Activated CD8-positive, alpha-beta memory T cell treated with anti-CD3 and anti-CD28 coated beads, Interleukin-2, amount 50 U/mL, for 1 hour (primary cell): ENCODE results near the gene PCDHB11.
"Not testable (repeated sequence)": the region's sequence is repeated elsewhere in the genome, so short reads cannot be mapped to it uniquely, and the experiment has no call there.

ENCODE experiments used
- DNase-seq: peaks from one replicate; pipeline ENCODE4 v3.0.0-alpha.2; 2020; ENCODE audit errors: extremely low read depth

PCDHB11 gene

DNA sequence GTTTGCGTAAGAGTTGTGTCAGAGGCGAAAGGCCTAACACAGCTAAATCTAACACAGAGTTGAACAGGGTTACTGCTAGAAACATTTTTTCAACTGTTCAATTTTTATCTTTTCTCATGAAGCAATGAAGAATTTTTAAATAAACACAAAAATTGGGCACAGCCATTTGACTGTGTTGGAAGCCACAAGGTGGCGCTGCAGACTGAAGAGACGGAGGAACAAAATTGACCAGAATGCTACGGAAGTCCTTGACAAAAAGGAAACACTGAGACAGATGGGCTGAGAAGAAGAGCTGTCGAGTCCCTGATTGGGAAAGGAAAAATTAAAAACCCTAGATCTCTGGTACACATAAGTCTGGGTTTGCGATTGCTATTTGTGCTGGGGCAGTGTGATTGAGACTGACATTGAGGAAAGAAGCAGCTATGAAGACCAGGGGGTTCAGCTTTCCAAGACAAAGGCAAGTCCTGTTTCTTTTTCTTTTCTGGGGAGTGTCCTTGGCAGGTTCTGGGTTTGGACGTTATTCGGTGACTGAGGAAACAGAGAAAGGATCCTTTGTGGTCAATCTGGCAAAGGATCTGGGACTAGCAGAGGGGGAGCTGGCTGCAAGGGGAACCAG is 12.4 kb upstream of the PCDHB11 start, which contains the start of gene PCDHB9:
Gene PCDHB9 (plus strand): TSS at position 265 of the 616 bp plus-strand sequence. CDS start 158 bp downstream, at position 423.
- DNase-seq = no peak

DNA sequence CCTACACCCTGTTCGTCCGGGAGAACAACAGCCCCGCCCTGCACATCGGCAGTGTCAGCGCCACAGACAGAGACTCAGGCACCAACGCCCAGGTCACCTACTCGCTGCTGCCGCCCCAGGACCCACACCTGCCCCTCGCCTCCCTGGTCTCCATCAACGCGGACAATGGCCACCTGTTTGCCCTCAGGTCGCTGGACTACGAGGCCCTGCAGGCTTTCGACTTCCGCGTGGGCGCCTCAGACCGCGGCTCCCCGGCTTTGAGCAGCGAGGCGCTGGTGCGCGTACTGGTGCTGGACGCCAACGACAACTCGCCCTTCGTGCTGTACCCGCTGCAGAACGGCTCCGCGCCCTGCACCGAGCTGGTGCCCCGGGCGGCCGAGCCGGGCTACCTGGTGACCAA is 10.7 kb upstream of the PCDHB11 start:
- DNase-seq = not testable (repeated sequence)

DNA sequence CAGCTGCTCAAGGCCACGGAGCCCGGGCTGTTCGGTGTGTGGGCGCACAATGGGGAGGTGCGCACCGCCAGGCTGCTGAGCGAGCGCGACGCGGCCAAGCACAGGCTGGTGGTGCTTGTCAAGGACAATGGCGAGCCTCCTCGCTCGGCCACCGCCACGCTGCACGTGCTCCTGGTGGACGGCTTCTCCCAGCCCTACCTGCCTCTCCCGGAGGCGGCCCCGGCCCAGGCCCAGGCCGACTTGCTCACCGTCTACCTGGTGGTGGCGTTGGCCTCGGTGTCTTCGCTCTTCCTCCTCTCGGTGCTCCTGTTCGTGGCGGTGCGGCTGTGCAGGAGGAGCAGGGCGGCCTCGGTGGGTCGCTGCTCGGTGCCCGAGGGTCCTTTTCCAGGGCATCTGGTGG is 10.3 kb upstream of the PCDHB11 start:
- DNase-seq = not testable (repeated sequence)

DNA sequence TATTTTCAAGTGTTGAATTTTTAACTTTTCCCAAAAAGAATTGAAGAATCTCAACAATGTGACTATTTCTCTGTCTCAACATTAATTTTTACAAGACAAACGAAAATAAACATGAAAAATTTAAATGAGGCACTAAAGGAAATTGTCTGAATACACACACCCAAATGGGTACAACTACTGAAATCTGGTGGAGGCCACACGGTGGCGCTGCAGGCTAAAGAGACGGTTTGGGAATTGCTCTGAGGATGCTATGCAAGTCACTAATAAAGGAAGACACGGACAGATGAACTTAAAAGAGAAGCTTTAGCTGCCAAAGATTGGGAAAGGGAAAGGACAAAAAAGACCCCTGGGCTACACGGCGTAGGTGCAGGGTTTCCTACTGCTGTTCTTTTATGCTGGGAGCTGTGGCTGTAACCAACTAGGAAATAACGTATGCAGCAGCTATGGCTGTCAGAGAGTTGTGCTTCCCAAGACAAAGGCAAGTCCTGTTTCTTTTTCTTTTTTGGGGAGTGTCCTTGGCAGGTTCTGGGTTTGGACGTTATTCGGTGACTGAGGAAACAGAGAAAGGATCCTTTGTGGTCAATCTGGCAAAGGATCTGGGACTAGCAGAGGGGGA is 7.2 kb upstream of the PCDHB11 start, which contains the start of gene PCDHB10:
Gene PCDHB10 (plus strand): TSS at position 244 of the 616 bp plus-strand sequence. CDS start 200 bp downstream, at position 444.
- DNase-seq = no peak

DNA sequence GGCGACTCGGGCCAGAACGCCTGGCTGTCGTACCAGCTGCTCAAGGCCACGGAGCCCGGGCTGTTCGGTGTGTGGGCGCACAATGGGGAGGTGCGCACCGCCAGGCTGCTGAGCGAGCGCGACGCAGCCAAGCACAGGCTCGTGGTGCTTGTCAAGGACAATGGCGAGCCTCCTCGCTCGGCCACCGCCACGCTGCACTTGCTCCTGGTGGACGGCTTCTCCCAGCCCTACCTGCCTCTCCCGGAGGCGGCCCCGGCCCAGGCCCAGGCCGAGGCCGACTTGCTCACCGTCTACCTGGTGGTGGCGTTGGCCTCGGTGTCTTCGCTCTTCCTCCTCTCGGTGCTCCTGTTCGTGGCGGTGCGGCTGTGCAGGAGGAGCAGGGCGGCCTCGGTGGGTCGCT is 5.1 kb upstream of the PCDHB11 start:
- DNase-seq = not testable (repeated sequence)

DNA sequence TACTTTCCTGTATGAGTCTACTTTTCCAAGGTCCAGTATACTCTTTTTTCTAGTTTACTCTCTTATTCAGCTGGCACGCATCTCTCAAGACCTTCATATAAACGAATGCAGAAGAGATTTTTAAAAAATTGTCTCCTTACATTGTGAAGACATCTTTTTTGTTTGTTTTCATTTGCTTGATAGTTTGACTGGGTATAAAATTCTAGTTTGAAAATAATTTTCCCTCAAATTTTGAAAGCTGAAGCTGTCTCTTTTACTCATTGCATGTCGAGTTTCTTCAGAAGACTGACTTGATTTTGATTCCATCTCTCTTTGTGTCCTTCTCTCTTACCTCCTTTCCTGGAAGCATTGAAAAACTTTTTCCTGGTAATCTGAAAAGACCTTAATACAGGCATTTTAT is 3.1 kb upstream of the PCDHB11 start:
- DNase-seq = no peak

DNA sequence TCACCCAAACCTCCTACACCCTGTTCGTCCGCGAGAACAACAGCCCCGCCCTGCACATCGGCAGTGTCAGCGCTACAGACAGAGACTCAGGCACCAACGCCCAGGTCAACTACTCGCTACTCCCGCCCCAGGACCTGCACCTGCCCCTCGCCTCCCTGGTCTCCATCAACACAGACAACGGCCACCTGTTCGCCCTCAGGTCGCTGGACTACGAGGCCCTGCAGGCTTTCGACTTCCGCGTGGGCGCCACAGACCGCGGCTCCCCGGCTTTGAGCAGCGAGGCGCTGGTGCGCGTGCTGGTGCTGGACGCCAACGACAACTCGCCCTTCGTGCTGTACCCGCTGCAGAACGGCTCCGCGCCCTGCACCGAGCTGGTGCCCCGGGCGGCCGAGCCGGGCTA is 1.7 kb downstream of the PCDHB11 start:
- DNase-seq = not testable (repeated sequence)

DNA sequence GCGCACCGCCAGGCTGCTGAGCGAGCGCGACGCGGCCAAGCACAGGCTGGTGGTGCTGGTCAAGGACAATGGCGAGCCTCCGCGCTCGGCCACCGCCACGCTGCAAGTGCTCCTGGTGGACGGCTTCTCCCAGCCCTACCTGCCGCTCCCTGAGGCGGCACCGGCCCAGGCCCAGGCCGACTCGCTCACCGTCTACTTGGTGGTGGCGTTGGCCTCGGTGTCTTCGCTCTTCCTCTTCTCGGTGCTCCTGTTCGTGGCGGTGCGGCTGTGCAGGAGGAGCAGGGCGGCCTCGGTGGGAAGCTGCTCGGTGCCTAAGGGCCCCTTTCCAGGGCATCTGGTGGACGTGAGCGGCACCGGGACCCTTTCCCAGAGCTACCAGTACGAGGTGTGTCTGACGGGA is 2.2 kb downstream of the PCDHB11 start:
- DNase-seq = not testable (repeated sequence)

DNA sequence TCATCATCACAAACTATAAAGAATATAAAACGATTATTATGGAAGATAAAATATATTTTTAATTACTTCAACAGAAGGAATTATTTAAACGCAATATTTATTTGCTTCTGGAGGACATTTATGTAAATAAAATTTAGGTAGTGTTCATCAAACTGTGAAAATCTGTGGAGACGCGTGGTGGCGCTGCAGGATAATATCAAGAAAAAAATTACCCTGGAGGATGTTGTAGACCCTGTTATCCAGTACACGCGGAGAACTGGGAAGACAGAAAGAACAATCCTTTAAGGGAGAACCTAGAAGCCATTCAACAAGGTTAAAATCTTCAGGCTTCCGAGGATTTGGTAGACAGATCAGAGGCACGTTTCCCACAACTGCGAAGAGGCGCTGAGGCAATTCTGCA is 9.1 kb downstream of the PCDHB11 start, which contains the start of gene PCDHB12:
Gene PCDHB12 (plus strand): TSS at position 242 of the 400 bp plus-strand sequence. CDS start 189 bp downstream, outside the sequence.
- no peak for DNase-seq

DNA sequence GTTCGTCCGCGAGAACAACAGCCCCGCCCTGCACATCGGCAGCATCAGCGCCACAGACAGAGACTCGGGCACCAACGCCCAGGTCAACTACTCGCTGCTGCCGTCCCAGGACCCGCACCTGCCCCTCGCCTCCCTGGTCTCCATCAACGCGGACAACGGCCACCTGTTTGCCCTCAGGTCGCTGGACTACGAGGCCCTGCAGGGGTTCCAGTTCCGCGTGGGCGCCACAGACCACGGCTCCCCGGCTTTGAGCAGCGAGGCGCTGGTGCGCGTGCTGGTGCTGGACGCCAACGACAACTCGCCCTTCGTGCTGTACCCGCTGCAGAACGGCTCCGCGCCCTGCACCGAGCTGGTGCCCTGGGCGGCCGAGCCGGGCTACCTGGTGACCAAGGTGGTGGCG is 10.9 kb downstream of the PCDHB11 start:
- not testable (repeated sequence) for DNase-seq

DNA sequence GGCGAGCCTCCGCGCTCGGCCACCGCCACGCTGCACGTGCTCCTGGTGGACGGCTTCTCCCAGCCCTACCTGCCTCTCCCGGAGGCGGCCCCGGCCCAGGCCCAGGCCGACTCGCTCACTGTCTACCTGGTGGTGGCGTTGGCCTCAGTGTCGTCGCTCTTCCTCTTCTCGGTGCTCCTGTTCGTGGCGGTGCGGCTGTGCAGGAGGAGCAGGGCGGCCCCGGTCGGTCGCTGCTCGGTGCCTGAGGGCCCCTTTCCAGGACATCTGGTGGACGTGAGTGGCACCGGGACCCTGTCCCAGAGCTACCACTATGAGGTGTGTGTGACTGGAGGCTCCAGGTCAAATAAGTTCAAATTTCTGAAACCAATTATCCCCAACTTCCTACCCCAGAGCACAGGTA is 11.4 kb downstream of the PCDHB11 start:
- DNase-seq = not testable (repeated sequence)

DNA sequence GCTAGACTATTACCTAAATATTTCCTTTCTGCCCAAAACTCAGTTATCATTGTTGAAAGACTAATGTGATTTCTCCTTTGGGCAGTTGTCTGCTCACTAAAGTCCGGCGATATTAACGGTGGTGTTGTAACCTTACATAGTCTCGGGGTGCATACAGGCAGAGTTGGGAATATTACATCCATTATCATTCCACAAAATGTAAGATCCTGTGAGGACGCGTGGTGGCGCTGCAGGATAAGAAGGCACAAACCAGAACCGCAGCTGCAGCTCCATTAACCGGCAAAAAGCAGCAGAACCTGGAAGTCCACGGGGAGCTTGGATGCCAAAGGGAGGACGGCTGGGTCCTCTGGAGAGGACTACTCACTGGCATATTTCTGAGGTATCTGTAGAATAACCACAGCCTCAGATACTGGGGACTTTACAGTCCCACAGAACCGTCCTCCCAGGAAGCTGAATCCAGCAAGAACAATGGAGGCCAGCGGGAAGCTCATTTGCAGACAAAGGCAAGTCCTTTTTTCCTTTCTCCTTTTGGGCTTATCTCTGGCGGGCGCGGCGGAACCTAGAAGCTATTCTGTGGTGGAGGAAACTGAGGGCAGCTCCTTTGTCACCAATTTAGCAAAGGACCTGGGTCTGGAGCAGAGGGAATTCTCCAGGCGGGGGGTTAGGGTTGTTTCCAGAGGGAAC is 14.4 kb downstream of the PCDHB11 start, which contains the start of gene PCDHB13:
Gene PCDHB13 (plus strand): TSS at position 264 of the 684 bp plus-strand sequence. CDS start 205 bp downstream, at position 469.
- not testable (repeated sequence) for DNase-seq

DNA sequence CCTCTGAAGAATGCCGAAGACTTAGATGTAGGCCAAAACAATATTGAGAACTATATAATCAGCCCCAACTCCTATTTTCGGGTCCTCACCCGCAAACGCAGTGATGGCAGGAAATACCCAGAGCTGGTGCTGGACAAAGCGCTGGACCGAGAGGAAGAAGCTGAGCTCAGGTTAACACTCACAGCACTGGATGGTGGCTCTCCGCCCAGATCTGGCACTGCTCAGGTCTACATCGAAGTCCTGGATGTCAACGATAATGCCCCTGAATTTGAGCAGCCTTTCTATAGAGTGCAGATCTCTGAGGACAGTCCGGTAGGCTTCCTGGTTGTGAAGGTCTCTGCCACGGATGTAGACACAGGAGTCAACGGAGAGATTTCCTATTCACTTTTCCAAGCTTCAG is 15.2 kb downstream of the PCDHB11 start:
- DNase-seq = not testable (repeated sequence)

DNA sequence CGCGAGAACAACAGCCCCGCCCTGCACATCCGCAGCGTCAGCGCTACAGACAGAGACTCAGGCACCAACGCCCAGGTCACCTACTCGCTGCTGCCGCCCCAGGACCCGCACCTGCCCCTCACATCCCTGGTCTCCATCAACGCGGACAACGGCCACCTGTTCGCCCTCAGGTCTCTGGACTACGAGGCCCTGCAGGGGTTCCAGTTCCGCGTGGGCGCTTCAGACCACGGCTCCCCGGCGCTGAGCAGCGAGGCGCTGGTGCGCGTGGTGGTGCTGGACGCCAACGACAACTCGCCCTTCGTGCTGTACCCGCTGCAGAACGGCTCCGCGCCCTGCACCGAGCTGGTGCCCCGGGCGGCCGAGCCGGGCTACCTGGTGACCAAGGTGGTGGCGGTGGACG is 16.1 kb downstream of the PCDHB11 start:
- not testable (repeated sequence) for DNase-seq

DNA sequence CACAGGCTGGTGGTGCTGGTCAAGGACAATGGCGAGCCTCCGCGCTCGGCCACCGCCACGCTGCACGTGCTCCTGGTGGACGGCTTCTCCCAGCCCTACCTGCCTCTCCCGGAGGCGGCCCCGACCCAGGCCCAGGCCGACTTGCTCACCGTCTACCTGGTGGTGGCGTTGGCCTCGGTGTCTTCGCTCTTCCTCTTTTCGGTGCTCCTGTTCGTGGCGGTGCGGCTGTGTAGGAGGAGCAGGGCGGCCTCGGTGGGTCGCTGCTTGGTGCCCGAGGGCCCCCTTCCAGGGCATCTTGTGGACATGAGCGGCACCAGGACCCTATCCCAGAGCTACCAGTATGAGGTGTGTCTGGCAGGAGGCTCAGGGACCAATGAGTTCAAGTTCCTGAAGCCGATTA is 16.6 kb downstream of the PCDHB11 start:
- not testable (repeated sequence) for DNase-seq

DNA sequence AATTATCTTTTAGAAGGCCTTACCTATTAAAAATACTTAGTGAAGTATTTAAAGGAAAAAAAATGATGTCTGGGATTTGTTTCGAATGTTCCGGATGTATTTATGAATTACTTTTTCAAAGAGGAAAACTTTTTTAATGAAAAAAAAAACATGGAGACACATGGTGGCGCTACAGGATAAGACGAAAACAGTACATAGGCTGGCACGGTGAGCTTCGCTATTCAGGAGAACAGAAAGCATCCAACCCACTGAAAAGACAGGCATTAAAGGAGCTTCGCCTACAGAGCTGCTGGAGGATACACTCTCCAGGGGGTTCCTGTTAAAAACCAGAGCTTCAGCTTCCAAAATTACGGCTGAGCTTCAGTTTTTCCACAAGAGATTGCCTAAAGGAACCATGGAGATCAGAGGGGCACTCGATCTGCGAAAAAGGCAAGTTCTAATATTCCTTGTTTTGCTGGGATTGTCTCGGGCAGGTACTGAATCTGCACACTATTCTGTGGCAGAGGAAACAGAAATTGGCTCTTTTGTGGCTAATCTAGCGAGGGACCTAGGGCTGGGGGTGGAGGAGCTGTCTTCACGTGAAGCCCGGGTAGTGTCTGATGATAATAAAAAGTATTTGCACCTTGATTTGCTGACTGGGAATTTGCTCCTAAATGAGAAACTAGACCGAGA is 23.8 kb downstream of the PCDHB11 start, which contains the start of gene PCDHB14:
Gene PCDHB14 (plus strand): TSS at position 232 of the 672 bp plus-strand sequence. CDS start 163 bp downstream, at position 395.
- DNase-seq = no peak

DNA sequence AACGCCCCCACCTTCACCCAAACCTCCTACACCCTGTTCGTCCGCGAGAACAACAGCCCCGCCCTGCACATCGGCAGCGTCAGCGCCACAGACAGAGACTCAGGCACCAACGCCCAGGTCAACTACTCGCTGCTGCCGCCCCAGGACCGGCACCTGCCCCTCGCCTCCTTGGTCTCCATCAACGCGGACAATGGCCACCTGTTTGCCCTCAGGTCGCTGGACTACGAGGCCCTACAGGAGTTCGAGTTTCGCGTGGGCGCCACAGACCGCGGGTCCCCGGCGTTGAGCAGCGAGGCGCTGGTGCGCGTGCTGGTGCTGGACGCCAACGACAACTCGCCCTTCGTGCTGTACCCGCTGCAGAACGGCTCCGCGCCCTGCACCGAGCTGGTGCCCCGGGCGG is 25.4 kb downstream of the PCDHB11 start:
- not testable (repeated sequence) for DNase-seq

DNA sequence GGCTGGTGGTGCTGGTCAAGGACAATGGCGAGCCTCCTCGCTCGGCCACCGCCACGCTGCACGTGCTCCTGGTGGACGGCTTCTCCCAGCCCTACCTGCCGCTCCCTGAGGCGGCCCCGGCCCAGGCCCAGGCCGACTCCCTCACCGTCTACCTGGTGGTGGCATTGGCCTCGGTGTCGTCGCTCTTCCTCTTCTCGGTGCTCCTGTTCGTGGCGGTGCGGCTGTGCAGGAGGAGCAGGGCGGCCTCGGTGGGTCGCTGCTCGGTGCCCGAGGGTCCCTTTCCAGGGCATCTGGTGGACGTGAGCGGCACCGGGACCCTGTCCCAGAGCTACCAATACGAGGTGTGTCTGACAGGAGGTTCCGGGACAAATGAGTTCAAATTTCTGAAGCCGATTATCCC is 26.0 kb downstream of the PCDHB11 start:
- not testable (repeated sequence) for DNase-seq

DNA sequence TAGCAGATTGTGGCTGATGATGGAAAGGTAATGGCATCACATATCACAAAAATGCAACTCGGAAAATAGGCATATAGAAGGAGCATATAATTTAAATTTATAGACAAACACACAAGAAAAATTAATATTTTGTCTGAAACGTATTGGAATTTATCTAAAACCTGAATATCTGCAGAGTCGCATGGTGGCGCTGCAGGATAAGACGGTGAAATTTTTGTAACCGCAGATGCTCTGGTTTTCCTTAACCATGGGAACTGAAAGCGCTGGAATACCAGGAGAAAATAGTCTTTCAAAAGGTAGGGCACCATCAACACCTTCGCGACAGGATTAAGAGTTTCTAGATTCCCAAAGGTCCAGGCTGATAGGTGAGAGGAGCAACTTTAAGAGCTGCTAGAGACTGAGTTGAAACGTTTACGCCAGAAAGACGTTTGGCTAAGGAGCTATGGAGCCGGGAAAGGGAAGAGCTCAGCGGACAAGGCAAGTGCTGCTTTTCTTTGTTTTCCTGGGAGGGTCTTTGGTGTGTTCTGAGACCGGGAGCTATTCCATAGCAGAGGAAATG is 34.8 kb downstream of the PCDHB11 start:
- DNase-seq = no peak

DNA sequence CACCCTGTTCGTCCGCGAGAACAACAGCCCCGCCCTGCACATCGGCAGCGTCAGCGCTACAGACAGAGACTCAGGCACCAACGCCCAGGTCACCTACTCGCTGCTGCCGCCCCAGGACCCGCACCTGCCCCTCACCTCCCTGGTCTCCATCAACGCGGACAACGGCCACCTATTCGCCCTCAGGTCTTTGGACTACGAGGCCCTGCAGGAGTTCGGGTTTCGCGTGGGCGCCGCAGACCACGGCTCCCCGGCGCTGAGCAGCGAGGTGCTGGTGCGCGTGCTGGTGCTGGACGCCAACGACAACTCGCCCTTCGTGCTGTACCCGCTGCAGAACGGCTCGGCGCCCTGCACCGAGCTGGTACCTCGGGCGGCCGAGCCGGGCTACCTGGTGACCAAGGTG is 36.5 kb downstream of the PCDHB11 start:
- not testable (repeated sequence) for DNase-seq
